GM12801 (cell line): ENCODE data around the gene UMPS.

ENCODE experiments used
- CTCF ChIP-seq: IDR thresholded peaks from one replicate; pipeline ENCODE4 v1.5.1; 2011; ENCODE audit warnings: control low read depth; ENCODE audit not compliant: insufficient read length; ENCODE audit errors: extremely low read depth

UMPS gene

GRCh38 chr3:124748560-124749198, 18.4 kb downstream of the UMPS start:
- TF ChIP-seq CTCF, result no peak

- TF ChIP-seq CTCF, result no peak
Observed at GRCh38 chr3:124751501-124751900, 21.2 kb downstream of the UMPS start.

GRCh38 chr3:124752051-124752450, 21.8 kb downstream of the UMPS start:
- no peak for TF ChIP-seq CTCF

GRCh38 chr3:124758851-124759635, 28.8 kb downstream of the UMPS start:
- TF ChIP-seq CTCF, result no peak

GRCh38 chr3:124759666-124760401, 29.6 kb downstream of the UMPS start:
- TF ChIP-seq CTCF, result no peak

GRCh38 chr3:124760601-124761000, 30.3 kb downstream of the UMPS start:
- no peak for TF ChIP-seq CTCF

GRCh38 chr3:124761250-124761796, 31.1 kb downstream of the UMPS start:
- TF ChIP-seq CTCF, result peak; percentile 24
